ENCODE data around the gene CGREF1.
A peak's percentile ranks its signal among the peaks of the same experiment; 100 is the strongest.
"Not testable (repeated sequence)": the region's sequence is repeated elsewhere in the genome, so short reads cannot be mapped to it uniquely, and the experiment has no call there.

Gene CGREF1

DNA sequence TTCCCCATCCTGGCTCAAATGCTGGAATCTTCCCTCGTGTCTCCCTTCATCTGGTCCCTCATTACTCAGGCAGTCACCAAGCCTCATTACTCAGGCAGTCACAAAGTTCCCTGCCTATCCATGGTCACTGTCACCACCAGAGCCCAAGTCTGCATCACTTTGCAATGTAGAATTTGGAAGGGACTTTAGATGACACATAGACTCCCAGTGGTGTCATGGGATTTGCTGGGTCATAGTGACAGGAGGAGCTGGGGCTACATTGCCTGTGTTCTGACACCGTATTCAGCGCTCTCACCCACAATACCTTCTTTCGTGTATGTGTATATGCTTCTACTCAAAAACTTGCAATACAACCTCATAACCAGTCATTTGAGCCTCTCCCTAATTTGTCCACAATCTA lies 42.6 kb downstream of the CGREF1 start:
- 93% methylated on average over 4 of the region's 4 CpGs for WGBS
- Histone ChIP-seq H3K36me3 (ENCODE audit: insufficient read depth, low read length) (no peaks in the 10 kb centered on the region), H3K9ac (ENCODE audit: low read depth, low read length) (no peak overlapping the region), H3K4me3 (ENCODE audit: low read length) (no peak overlapping the region), H3K9me3 (ENCODE audit: insufficient read depth, low read depth, low read length) (no peaks in the 10 kb centered on the region), H3K27me3 (ENCODE audit: insufficient read depth, low read length) (no peaks in the 10 kb centered on the region), H3K4me1 (ENCODE audit: insufficient read depth, low read length) (peaks cover 11% of the 10 kb centered on the region), H3K27ac (ENCODE audit: low read depth, low read length) (no peak overlapping the region)

GRCh38 chr2:27075566-27075871 lies 43.4 kb downstream of the CGREF1 start:
- not testable (repeated sequence) for H3K4me3 ChIP-seq (ENCODE audit: low read length); H3K27ac ChIP-seq (ENCODE audit: low read depth, low read length); H3K9ac ChIP-seq (ENCODE audit: low read depth, low read length); H3K9me3 ChIP-seq (ENCODE audit: insufficient read depth, low read depth, low read length); H3K27me3 ChIP-seq (ENCODE audit: insufficient read depth, low read length); H3K36me3 ChIP-seq (ENCODE audit: insufficient read depth, low read length)
- 92% methylated on average over 6 of the region's 6 CpGs for WGBS
- peaks cover 14% of the 10 kb centered on the region for H3K4me1 ChIP-seq (ENCODE audit: insufficient read depth, low read length)

DNA sequence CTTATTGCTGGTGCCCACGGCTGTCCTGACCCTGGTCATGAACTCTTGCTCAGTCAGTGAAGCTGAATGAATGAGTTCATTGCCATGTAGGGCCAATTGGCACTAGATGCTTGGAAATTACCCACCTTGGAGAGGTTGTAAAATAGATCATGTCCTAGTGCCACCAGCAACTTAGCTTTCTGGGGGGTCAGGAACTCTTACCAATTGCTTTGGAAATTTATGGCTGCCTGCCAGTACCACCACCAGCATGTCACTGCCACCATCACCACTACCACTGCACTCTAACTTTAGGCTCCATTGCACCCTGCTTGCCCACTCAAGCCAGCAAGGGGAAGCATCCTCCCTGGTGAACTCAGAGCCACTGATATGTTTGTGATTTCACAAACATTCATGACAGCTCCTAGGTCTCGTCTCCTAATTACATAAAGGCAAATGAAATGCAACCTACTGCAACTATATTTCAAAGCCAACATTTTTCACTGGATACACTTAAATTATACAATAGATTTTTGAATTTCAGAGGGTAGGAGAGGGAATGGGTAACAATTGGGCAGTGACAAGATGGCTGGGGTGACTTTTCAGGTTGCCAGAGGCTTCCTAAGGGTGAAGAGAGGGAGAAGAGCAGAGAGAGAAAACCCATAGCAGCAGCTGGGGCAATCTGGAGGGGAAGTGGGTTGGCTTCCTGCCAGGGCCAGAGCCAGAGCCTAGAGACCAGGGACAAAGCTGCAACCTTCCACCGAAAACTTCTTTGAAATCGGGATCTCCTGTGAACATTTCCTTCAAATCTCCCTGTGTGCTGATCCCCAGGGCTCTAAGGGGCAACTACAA lies 44.0 kb downstream of the CGREF1 start:
- Histone ChIP-seq H3K4me1 (ENCODE audit: insufficient read depth, low read length) (peaks cover 19% of the 10 kb centered on the region), H3K36me3 (ENCODE audit: insufficient read depth, low read length) (peaks cover 6% of the 10 kb centered on the region), H3K9ac (ENCODE audit: low read depth, low read length) (no peak overlapping the region), H3K27me3 (ENCODE audit: insufficient read depth, low read length) (no peaks in the 10 kb centered on the region), H3K4me3 (ENCODE audit: low read length) (no peak overlapping the region), H3K9me3 (ENCODE audit: insufficient read depth, low read depth, low read length) (no peaks in the 10 kb centered on the region), H3K27ac (ENCODE audit: low read depth, low read length) (no peak overlapping the region)
- WGBS = 94% methylated on average over 4 of the region's 4 CpGs

- Histone ChIP-seq H3K4me3 (ENCODE audit: low read length) (no peak overlapping the region), H3K36me3 (ENCODE audit: insufficient read depth, low read length) (peaks cover 18% of the 10 kb centered on the region), H3K27me3 (ENCODE audit: insufficient read depth, low read length) (no peaks in the 10 kb centered on the region), H3K4me1 (ENCODE audit: insufficient read depth, low read length) (peaks cover 19% of the 10 kb centered on the region), H3K27ac (ENCODE audit: low read depth, low read length) (no peak overlapping the region), H3K9me3 (ENCODE audit: insufficient read depth, low read depth, low read length) (no peaks in the 10 kb centered on the region), H3K9ac (ENCODE audit: low read depth, low read length) (no peak overlapping the region)
- WGBS = 90% methylated on average over 2 of the region's 2 CpGs
These were observed 45.1 kb downstream of the CGREF1 start for GRCh38 chr2:27073782-27074181.

DNA sequence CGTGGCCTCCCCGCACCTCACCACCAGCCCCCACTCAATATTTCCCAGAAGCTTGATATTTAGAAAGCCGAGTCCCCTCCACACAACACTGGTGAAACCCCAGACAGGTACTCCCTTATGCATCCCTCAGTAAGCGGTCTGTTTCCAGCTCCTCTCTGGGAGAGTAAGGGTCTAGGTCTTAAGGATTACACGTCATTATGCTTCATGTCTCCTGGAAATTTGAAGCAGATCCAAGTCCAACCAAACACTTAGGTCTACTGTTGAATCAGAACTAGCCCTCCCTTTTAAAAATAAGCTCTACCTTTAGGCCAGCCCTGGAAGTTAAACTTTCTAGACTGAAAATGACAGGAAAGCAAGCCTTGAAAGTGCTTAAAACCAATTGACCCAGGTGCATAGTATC lies 46.0 kb downstream of the CGREF1 start:
- peak overlapping the region; percentile 0; the same call in 1 of the 2 replicates for H3K27ac ChIP-seq (ENCODE audit: low read depth, low read length)
- WGBS = 60% methylated on average over 5 of the region's 5 CpGs
- peaks cover 16% of the 10 kb centered on the region; the same call in 1 of the 2 replicates for H3K4me1 ChIP-seq (ENCODE audit: insufficient read depth, low read length)
- no peaks in the 10 kb centered on the region for H3K27me3 ChIP-seq (ENCODE audit: insufficient read depth, low read length)
- H3K9ac ChIP-seq (ENCODE audit: low read depth, low read length) = no peak overlapping the region
- H3K9me3 ChIP-seq (ENCODE audit: insufficient read depth, low read depth, low read length) = no peaks in the 10 kb centered on the region
- peak overlapping the region; percentile 100 for H3K4me3 ChIP-seq (ENCODE audit: low read length)
- peaks cover 27% of the 10 kb centered on the region for H3K36me3 ChIP-seq (ENCODE audit: insufficient read depth, low read length)

GRCh38 chr2:27071990-27072830 lies 46.7 kb downstream of the CGREF1 start:
- peak overlapping the region; percentile 92 for H3K27ac ChIP-seq (ENCODE audit: low read depth, low read length)
- peak overlapping the region; percentile 68 for H3K9ac ChIP-seq (ENCODE audit: low read depth, low read length)
- WGBS = 2% methylated on average over 31 of the region's 34 CpGs

DNA sequence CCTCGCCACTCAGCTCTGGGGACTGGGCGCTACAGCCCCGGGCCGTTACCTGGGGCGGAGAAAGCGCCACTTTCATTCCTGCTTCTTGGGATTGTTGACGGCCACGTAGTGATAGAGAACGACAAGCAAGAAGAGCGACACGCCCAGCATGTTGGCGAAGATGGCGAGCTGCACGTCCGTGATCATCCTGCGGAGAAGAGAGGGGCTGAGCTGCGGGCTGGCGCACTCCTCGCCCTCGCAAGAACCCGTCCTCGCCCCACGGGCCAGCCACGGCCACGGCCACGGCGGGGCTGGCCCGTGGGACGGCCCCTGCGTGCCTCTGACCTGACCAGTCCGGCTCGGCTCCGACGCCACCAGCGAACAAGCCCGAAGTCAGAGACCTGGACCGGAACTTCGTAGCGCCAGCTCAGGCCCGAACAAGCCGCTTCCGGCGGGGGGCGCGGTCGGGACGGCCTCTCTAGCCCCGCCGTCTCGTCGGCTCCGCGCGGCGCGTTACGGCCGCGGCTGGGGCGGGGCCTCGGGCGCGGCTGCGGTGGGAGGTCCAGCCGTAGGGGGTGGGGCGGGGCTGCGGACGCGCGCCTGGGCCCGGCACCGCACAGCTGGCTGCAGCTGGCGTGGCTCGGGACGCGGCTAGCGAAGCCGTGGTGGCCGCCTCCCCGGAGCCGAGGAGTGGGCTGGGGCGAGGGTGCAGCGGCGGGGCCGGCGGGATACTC lies 47.5 kb downstream of the CGREF1 start, which contains the start of gene OST4:
Gene OST4 (minus strand): TSS at position 378 of the 713 bp plus-strand sequence.
- H3K9me3 ChIP-seq (ENCODE audit: insufficient read depth, low read depth, low read length) = no peaks in the 10 kb centered on the region
- H3K4me3 ChIP-seq (ENCODE audit: low read length) = peak within 1 kb of the TSS; percentile 100
- H3K27ac ChIP-seq (ENCODE audit: low read depth, low read length) = peak within 1 kb of the TSS; percentile 92
- no peaks in the 10 kb centered on the region for H3K27me3 ChIP-seq (ENCODE audit: insufficient read depth, low read length)
- under 1% methylated on average over 86 of the region's 86 CpGs for WGBS
- peaks cover 39% of the 10 kb centered on the region for H3K36me3 ChIP-seq (ENCODE audit: insufficient read depth, low read length)
- peaks cover 16% of the 10 kb centered on the region; the same call in 1 of the 2 replicates for H3K4me1 ChIP-seq (ENCODE audit: insufficient read depth, low read length)
- peak within 1 kb of the TSS; percentile 94 for H3K9ac ChIP-seq (ENCODE audit: low read depth, low read length)

More at GRCh38 chr2:27071990-27072830, 46.7 kb downstream of the CGREF1 start:
- peaks cover 16% of the 10 kb centered on the region; the same call in 1 of the 2 replicates for H3K4me1 ChIP-seq (ENCODE audit: insufficient read depth, low read length)
- H3K27me3 ChIP-seq (ENCODE audit: insufficient read depth, low read length) = no peaks in the 10 kb centered on the region
- peak overlapping the region; percentile 100 for H3K4me3 ChIP-seq (ENCODE audit: low read length)
- H3K36me3 ChIP-seq (ENCODE audit: insufficient read depth, low read length) = peaks cover 34% of the 10 kb centered on the region
- no peaks in the 10 kb centered on the region for H3K9me3 ChIP-seq (ENCODE audit: insufficient read depth, low read depth, low read length)

GRCh38 chr2:27070653-27071276 lies 48.2 kb downstream of the CGREF1 start:
- H3K4me1 ChIP-seq (ENCODE audit: insufficient read depth, low read length) = peaks cover 16% of the 10 kb centered on the region; the same call in 1 of the 2 replicates
- 9% methylated on average over 11 of the region's 11 CpGs for WGBS
- no peaks in the 10 kb centered on the region for H3K27me3 ChIP-seq (ENCODE audit: insufficient read depth, low read length)
- peak overlapping the region; percentile 100 for H3K4me3 ChIP-seq (ENCODE audit: low read length)
- H3K36me3 ChIP-seq (ENCODE audit: insufficient read depth, low read length) = peaks cover 43% of the 10 kb centered on the region
- peak overlapping the region; percentile 94 for H3K9ac ChIP-seq (ENCODE audit: low read depth, low read length)
- H3K9me3 ChIP-seq (ENCODE audit: insufficient read depth, low read depth, low read length) = no peaks in the 10 kb centered on the region
- H3K27ac ChIP-seq (ENCODE audit: low read depth, low read length) = peak overlapping the region; percentile 81

DNA sequence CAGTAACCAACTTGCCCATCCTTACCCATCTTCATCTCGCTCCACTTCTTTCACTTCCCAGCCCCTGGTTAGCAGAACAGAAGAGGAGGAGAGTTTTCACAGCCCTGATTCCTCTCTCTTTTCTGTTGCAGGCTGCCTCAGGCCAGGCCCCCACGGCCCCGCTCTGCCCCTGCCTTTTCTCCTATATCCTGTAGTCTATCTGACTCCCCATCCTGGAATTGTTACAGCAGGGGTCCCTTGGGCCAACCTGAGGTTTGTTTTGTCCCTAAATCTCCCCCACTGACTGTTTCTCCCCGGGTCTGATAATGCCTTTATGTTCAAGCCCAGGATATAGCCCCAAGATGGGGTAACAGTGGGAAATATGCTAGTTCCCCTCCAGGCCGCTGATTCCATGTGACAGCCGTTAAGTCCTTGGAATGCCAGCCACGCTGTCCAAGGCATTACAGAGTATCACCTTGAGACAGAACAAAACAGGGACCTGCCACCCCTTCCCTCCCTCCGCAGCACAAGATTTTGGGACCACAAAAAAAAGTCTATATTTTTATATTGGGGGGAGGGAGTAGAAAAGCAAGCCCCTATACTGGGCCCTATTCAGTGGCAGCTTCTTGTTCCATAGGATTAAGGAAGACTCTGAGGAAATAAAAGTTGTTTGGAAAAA lies 48.8 kb downstream of the CGREF1 start:
- Histone ChIP-seq H3K4me1 (ENCODE audit: insufficient read depth, low read length) (peaks cover 16% of the 10 kb centered on the region; the same call in 1 of the 2 replicates), H3K9ac (ENCODE audit: low read depth, low read length) (peak overlapping the region; percentile 94; the same call in 1 of the 2 replicates), H3K27me3 (ENCODE audit: insufficient read depth, low read length) (no peaks in the 10 kb centered on the region), H3K36me3 (ENCODE audit: insufficient read depth, low read length) (peaks cover 50% of the 10 kb centered on the region), H3K27ac (ENCODE audit: low read depth, low read length) (no peak overlapping the region), H3K4me3 (ENCODE audit: low read length) (peak overlapping the region; percentile 100), H3K9me3 (ENCODE audit: insufficient read depth, low read depth, low read length) (no peaks in the 10 kb centered on the region)
- WGBS = 93% methylated on average over 7 of the region's 8 CpGs

DNA sequence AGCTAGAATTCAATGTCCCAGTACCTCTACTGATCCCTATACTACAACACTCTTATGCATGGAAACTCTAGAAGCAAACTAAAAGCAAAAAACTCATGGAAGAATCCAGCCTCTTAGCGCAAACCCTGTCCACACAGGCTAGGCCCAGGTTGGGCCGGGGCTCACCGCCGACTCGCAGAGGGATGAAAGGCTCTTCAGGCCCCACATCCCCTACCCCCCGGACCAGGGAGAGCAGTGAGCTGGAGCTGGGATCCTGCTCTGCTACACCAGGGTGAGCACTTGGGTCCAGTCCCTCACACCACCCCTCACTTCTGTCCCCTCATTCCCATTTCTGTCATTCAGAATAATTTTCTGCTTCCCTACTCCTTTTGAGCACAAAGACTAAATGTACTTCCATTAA lies 49.5 kb downstream of the CGREF1 start:
- Histone ChIP-seq H3K36me3 (ENCODE audit: insufficient read depth, low read length) (peaks cover 53% of the 10 kb centered on the region), H3K9ac (ENCODE audit: low read depth, low read length) (no peak overlapping the region), H3K27ac (ENCODE audit: low read depth, low read length) (no peak overlapping the region), H3K4me3 (ENCODE audit: low read length) (no peak overlapping the region), H3K9me3 (ENCODE audit: insufficient read depth, low read depth, low read length) (no peaks in the 10 kb centered on the region), H3K4me1 (ENCODE audit: insufficient read depth, low read length) (peaks cover 16% of the 10 kb centered on the region; the same call in 1 of the 2 replicates), H3K27me3 (ENCODE audit: insufficient read depth, low read length) (no peaks in the 10 kb centered on the region)
- WGBS = 96% methylated on average over 6 of the region's 6 CpGs

Data from HUES64 (cell line).